ENCODE measurements around the gene ANKUB1. TPM values are rescaled to one million over a fixed set of nuclear protein-coding genes. Genes with fewer than 3 reads are reported as not detected.
"Not testable (repeated sequence)": the region's sequence is repeated elsewhere in the genome, so short reads cannot be mapped to it uniquely, and the experiment has no call there.

The ANKUB1 gene
- total RNA-seq, 1 experiment from 2014 or later = not detected

DNA sequence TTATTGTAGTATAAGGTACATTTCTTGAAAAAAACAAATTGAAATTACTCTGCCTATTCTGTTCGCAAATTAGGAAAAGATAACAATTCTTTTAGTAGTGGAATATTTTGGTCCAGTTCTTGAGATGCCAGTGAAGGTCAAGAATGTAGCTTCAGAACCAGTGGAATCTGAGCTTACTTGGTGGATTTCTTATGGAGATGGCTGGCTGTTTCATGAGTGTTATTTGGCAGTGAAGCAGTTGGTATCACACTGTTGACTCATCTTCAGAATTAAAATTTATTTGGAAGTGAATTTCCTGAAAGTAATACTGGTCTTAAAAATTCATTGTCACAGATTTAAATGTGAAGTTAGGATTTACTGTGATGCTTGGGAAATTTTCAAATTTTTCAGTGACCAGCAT, 39.7 kb upstream of the ANKUB1 start:
- H3K4me3 Mint-ChIP-seq (ENCODE audit: low read depth, unreplicated experiment) = no peak overlapping the region
- H3K27ac Mint-ChIP-seq (ENCODE audit: unreplicated experiment) = no peak overlapping the region
- TF ChIP-seq, protein P1, sequence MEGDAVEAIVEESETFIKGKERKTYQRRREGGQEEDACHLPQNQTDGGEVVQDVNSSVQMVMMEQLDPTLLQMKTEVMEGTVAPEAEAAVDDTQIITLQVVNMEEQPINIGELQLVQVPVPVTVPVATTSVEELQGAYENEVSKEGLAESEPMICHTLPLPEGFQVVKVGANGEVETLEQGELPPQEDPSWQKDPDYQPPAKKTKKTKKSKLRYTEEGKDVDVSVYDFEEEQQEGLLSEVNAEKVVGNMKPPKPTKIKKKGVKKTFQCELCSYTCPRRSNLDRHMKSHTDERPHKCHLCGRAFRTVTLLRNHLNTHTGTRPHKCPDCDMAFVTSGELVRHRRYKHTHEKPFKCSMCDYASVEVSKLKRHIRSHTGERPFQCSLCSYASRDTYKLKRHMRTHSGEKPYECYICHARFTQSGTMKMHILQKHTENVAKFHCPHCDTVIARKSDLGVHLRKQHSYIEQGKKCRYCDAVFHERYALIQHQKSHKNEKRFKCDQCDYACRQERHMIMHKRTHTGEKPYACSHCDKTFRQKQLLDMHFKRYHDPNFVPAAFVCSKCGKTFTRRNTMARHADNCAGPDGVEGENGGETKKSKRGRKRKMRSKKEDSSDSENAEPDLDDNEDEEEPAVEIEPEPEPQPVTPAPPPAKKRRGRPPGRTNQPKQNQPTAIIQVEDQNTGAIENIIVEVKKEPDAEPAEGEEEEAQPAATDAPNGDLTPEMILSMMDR (IDR thresholded peaks at IDR 0.05; ENCODE audit: unreplicated experiment) = no peak
- BruUV-seq (replicated peaks) = no TSS peak
- no peaks in the 10 kb centered on the region for H3K36me3 Mint-ChIP-seq (ENCODE audit: insufficient read depth, unreplicated experiment)
- DNase-seq = no peak
- intact Hi-C loops (cut with micrococcal nuclease; ENCODE audit: unreplicated experiment) = no loop called here
- CTCF ChIA-PET = no interaction called here
- H3K27me3 Mint-ChIP-seq (ENCODE audit: unreplicated experiment) = no peaks in the 10 kb centered on the region
- peaks cover 24% of the 10 kb centered on the region for H3K9me3 Mint-ChIP-seq (ENCODE audit: low read depth, unreplicated experiment)
- no peaks in the 10 kb centered on the region for H3K4me1 Mint-ChIP-seq (ENCODE audit: low read depth, unreplicated experiment)

DNA sequence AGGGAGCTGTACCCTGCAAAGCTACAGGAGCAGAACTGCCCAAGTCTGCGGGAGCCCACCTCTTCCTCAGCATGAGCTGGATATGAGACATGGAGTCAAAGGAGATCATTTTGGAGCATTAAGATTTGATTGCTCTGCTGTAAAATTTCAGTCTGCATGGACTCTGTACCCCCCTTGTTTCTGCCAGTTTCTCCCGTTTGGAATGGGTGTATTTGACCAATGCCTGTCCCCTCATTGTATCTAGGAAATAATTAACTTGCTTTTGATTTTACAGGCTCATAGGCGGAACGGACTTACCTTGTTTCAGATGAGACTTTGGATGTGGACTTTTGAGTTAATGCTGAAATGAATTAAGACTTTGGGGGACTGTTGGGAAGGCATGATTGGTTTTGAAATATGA, 39.0 kb upstream of the ANKUB1 start:
- intact Hi-C loops (cut with micrococcal nuclease; ENCODE audit: unreplicated experiment) = no loop called here
- Mint-ChIP-seq H3K27ac (ENCODE audit: unreplicated experiment) (no peak overlapping the region), H3K27me3 (ENCODE audit: unreplicated experiment) (no peaks in the 10 kb centered on the region), H3K36me3 (ENCODE audit: insufficient read depth, unreplicated experiment) (no peaks in the 10 kb centered on the region), H3K4me3 (ENCODE audit: low read depth, unreplicated experiment) (no peak overlapping the region), H3K4me1 (ENCODE audit: low read depth, unreplicated experiment) (no peaks in the 10 kb centered on the region), H3K9me3 (ENCODE audit: low read depth, unreplicated experiment) (peaks cover 24% of the 10 kb centered on the region)
- DNase-seq = no peak
- CTCF ChIA-PET = no interaction called here
- TF ChIP-seq, protein P1 (IDR thresholded peaks at IDR 0.05; ENCODE audit: unreplicated experiment) = no peak
- no TSS peak for BruUV-seq (replicated peaks)

DNA sequence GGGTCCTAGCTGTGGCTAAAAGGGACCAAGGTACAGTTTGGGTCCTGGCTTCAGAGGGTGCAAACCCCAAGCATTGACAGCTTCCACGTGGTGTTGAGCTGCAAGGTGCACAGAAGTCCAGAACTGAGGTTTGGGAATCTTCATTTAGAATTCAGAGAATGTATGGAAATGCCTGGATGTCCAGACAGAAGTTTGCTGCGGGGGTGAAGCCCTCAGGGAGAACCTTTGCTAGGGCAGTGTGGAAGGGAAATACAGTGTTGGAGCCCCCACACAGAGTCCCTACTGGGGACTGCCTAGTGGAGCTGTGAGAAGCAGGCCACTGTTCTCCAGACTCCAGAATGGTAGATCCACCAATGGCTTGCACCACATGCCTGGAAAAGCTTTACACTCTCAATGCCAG, 38.5 kb upstream of the ANKUB1 start:
- Mint-ChIP-seq H3K27ac (ENCODE audit: unreplicated experiment) (no peak overlapping the region), H3K36me3 (ENCODE audit: insufficient read depth, unreplicated experiment) (no peaks in the 10 kb centered on the region), H3K9me3 (ENCODE audit: low read depth, unreplicated experiment) (peaks cover 24% of the 10 kb centered on the region), H3K4me1 (ENCODE audit: low read depth, unreplicated experiment) (no peaks in the 10 kb centered on the region), H3K27me3 (ENCODE audit: unreplicated experiment) (no peaks in the 10 kb centered on the region), H3K4me3 (ENCODE audit: low read depth, unreplicated experiment) (no peak overlapping the region)
- intact Hi-C loops (cut with micrococcal nuclease; ENCODE audit: unreplicated experiment) = no loop called here
- TF ChIP-seq, protein P1 (IDR thresholded peaks at IDR 0.05; ENCODE audit: unreplicated experiment) = no peak
- BruUV-seq (replicated peaks) = no TSS peak
- CTCF ChIA-PET = no interaction called here
- no peak for DNase-seq

DNA sequence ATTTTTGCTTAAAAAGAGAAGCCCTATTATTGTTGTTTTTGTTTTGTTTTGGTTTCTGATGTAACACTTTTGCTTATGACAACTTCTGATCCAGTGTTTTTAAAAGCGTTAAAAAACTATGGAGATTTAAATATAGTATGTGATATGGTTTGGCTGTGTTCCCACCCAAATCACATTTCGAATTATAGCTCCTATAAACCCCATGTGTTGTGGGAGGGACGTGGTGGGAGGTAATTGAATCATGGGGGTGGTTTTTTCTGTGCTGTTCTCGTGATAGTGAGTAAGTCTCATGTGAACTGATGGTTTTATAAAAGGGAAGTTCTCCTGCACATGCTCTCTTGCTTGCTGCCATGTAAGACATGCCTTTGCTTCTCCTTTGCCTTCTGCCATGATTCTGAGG, 37.3 kb upstream of the ANKUB1 start:
- not testable (repeated sequence) for H3K36me3 Mint-ChIP-seq (ENCODE audit: insufficient read depth, unreplicated experiment)

DNA sequence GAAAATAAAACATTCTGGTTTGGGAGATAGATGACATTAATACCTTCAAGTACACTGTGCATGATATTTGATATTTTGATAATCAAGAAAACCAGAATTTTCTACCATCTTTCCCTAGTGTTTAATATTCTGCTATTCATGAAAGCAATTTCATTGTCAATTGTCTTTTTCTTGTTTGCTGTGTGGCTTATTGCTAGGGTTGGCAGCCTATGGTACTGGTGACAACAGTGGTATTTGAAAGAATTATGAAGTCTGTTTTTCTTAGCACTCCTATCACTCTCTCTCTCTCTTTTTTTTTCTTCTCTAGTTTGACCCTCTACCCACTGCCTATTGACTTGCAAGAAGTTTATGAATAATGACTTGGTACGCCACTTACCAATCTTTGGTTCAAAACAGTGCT, 36.0 kb upstream of the ANKUB1 start:
- CTCF ChIA-PET = no interaction called here
- intact Hi-C loops (cut with micrococcal nuclease; ENCODE audit: unreplicated experiment) = no loop called here
- peaks cover 15% of the 10 kb centered on the region for H3K9me3 Mint-ChIP-seq (ENCODE audit: low read depth, unreplicated experiment)
- TF ChIP-seq, protein P1 (IDR thresholded peaks at IDR 0.05; ENCODE audit: unreplicated experiment) = no peak
- DNase-seq = no peak
- no peaks in the 10 kb centered on the region for H3K36me3 Mint-ChIP-seq (ENCODE audit: insufficient read depth, unreplicated experiment)
- H3K4me1 Mint-ChIP-seq (ENCODE audit: low read depth, unreplicated experiment) = peaks cover 8% of the 10 kb centered on the region
- no peaks in the 10 kb centered on the region for H3K27me3 Mint-ChIP-seq (ENCODE audit: unreplicated experiment)
- no peak overlapping the region for H3K27ac Mint-ChIP-seq (ENCODE audit: unreplicated experiment)
- H3K4me3 Mint-ChIP-seq (ENCODE audit: low read depth, unreplicated experiment) = no peak overlapping the region
- no TSS peak for BruUV-seq (replicated peaks)

More for the DNA sequence above, 37.3 kb upstream of the ANKUB1 start:
- CTCF ChIA-PET; H3K4me3 Mint-ChIP-seq (ENCODE audit: low read depth, unreplicated experiment); intact Hi-C loops (cut with micrococcal nuclease; ENCODE audit: unreplicated experiment); H3K27me3 Mint-ChIP-seq (ENCODE audit: unreplicated experiment); H3K27ac Mint-ChIP-seq (ENCODE audit: unreplicated experiment); BruUV-seq (replicated peaks); H3K4me1 Mint-ChIP-seq (ENCODE audit: low read depth, unreplicated experiment); DNase-seq: not testable (repeated sequence)
- H3K9me3 Mint-ChIP-seq (ENCODE audit: low read depth, unreplicated experiment) = peaks cover 18% of the 10 kb centered on the region
